WTC11 (cell line): ENCODE measurements around the gene RASAL2.

Experiments used
- AFF4 ChIP-seq: sonication (generic); formaldehyde crosslinking; IDR thresholded peaks from 2 replicates; pipeline ENCODE4 v1.8.1; 2023; ENCODE audit warnings: mild to moderate bottlenecking, missing genetic modification reagents, borderline replicate concordance
- CBFB ChIP-seq: sonication (generic); formaldehyde crosslinking; IDR thresholded peaks from 2 replicates; pipeline ENCODE4 v1.8.1; 2022; ENCODE audit warnings: mild to moderate bottlenecking, low read depth, missing genetic modification reagents
- CTCF ChIP-seq: fragments of 200-600 bp; IDR thresholded peaks from 2 replicates; pipeline ENCODE4 v1.8.0; 2022; ENCODE audit warnings: antibody characterized with exemption
- FOXP1 ChIP-seq: sonication (generic); formaldehyde crosslinking; IDR thresholded peaks from 2 replicates; pipeline ENCODE4 v1.8.0; 2022; ENCODE audit warnings: missing genetic modification reagents, mild to moderate bottlenecking, moderate library complexity, borderline replicate concordance
- JUN ChIP-seq: sonication (generic); formaldehyde crosslinking; IDR thresholded peaks from 2 replicates; pipeline ENCODE4 v1.8.0; 2023; ENCODE audit warnings: mild to moderate bottlenecking, missing genetic modification reagents
- MAX ChIP-seq: sonication (generic); formaldehyde crosslinking; IDR thresholded peaks from 2 replicates; pipeline ENCODE4 v1.8.0; 2022; ENCODE audit warnings: mild to moderate bottlenecking, missing genetic modification reagents
- SMAD4 ChIP-seq: sonication (generic); formaldehyde crosslinking; IDR thresholded peaks from 2 replicates; pipeline ENCODE4 v1.8.0; 2022; ENCODE audit warnings: mild to moderate bottlenecking, missing genetic modification reagents
- STAT6 ChIP-seq: sonication (generic); formaldehyde crosslinking; conservative IDR thresholded peaks from 2 replicates; pipeline ENCODE4 v1.8.1; 2023; ENCODE audit warnings: mild to moderate bottlenecking, low read depth, missing genetic modification reagents, moderate library complexity
- USF2 ChIP-seq: sonication (generic); formaldehyde crosslinking; IDR thresholded peaks from 2 replicates; pipeline ENCODE4 v1.8.1; 2023; ENCODE audit warnings: mild to moderate bottlenecking, missing genetic modification reagents, moderate library complexity
- ZBTB21 ChIP-seq: sonication (generic); formaldehyde crosslinking; IDR thresholded peaks from 2 replicates; pipeline ENCODE4 v1.8.1; 2023; ENCODE audit warnings: mild to moderate bottlenecking, missing genetic modification reagents, borderline replicate concordance

- TF ChIP-seq MAX (CRISPR knock-in tag) (no peak), STAT6 (CRISPR knock-in tag) (no peak), CTCF (no peak), AFF4 (CRISPR knock-in tag) (no peak), JUN (no peak), ZBTB21 (CRISPR knock-in tag) (no peak), USF2 (CRISPR knock-in tag) (no peak), CBFB (CRISPR knock-in tag) (no peak), FOXP1 (CRISPR knock-in tag) (no peak), SMAD4 (CRISPR knock-in tag) (no peak)
These were observed 367.8 kb downstream of the RASAL2 start for GRCh38 chr1:178461701-178462100.
